GM21723 (cell line): ENCODE measurements around the gene TNFSF11.

ENCODE experiments used
- ATAC-seq: cut with Tn5 transposase; IDR thresholded peaks from one replicate; pipeline ENCODE4 v1.9.1; 2021; ENCODE audit warnings: mild to moderate bottlenecking, moderate library complexity; ENCODE audit not compliant: unreplicated experiment

Gene TNFSF11

DNA sequence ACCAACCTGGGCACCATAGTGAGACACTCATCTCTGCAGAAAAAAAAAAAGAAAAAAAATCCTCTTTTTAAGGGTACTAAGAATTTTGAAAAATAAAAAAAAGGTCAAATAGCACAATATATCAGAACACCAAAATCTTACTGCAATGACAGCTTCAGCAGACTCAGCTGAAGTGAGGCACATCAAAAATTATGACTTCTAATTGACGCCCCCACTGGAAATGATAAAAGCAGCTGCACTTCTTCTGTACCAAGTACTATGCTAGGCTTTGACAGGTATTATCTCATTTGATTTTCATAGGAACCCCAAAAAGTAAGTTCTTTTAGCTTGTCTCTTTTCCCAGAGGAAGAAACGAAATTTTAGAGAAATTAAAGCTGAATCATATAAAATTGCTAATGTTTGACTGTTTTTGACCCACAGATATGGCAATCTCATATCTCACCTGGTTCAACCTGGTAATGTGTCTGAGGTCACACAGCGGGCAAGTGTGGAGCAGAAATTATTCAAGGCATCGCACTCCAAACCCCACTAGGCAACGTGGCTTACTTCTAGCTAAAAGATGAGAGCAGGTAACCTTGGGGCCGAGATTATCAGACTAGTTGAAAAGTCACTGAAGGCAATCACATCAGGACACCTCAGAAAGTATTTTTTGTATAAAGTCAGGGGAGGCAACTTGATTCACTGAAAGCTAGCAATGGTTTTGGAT is 78.1 kb downstream of the TNFSF11 start:
- ATAC-seq, result no peak

- ATAC-seq, result no peak
These were observed 78.9 kb downstream of the TNFSF11 start for GRCh38 chr13:42652642-42653415.

DNA sequence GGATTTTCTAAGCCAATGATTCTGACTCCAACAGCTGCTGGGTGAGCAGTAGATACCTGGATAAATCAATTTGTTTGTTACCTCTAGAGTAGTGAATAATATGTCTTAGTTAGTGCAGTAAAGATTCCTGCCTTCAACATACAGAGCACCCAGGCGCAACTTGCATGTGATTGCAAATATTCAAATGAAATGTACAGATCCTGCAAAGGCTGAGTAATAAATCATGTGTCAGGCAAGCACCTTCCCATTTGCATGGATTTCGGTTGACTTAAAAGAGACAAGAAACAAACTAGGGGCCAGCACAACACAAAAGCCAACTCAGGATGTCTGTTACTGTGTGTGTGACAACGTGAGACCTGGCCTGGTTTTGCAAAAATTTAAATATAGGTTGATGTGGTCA is 79.7 kb downstream of the TNFSF11 start:
- ATAC-seq, result no peak

DNA sequence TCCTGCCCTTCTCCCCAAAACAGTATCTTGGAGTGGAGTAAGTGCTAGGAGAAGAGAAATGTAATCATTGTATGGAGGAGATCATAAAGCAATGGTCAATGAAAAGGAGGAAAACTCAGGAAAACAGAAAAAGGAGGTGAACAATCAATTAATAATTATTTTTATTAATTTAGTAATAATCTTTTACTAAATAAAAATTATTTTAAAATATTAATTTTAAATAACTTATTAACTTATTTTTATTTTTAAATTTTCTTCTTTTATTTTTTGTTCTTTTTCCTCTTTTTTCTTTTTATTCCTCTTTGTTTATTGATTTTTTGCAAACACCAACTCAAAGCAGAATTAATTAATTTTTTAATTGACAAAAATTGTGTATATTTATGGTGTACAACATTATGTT is 80.3 kb downstream of the TNFSF11 start:
- ATAC-seq, result no peak

DNA sequence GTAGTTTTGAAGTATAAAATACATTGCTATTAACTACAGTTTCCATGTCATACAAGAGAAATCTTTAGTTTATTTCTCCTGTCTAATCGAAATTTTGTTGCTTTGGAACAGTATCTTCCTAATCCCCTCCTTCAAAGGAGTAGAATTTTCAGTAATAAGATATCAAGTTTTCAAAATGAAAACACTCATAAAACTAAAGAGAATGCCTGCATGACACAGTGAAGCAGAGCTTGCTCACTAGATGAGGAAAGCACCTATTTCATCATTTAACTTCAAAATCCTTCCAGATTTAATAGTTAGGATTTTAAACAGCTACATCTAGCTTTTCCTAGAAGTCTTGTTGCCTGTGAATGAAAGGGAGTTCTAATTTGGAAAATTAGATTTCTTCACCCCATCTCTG is 80.8 kb downstream of the TNFSF11 start:
- no peak for ATAC-seq

DNA sequence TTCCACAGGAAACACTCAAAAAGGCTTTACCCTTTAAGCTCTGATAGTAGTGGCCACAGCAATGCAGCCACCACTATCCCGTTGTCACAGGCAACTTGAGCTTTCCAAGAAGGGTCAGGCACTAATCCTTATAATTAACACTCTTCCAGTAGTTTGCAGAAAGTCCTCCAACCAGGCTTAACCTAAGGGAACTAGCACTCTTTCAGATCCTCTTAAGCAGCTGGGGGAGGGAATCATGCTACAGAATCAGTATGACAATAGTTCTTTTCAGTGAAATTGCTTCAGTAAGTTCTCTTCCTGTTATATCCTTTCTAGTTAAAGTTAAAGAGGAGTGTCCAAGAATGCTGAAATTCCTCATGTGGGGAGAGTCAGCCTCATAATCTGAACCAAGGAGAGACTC is 82.2 kb downstream of the TNFSF11 start:
- no peak for ATAC-seq

DNA sequence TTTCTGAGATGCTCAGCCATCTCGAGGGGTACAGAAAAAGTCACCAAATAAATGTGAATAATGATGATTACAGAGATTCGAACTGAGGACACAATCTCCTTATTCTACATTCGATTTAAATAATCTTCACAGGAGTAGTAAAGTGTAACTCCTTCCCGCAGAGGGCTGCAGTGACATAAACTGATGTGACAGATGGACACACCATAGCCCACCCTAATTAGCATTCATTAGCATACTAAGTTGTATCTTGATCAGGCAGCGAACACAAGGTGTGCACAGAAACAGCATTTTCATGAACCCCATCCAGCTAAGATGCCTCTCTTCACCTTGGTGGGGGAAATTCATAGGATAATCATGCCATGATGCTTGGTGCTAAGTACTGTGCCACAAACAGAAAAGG is 83.0 kb downstream of the TNFSF11 start:
- no peak for ATAC-seq
